Neural cell (in vitro differentiated cells): Measurements from ENCODE around the gene ITGA11. TPM values are rescaled to one million over a fixed set of nuclear protein-coding genes. Genes with fewer than 3 reads are reported as not detected.
"Not testable (repeated sequence)": the region's sequence is repeated elsewhere in the genome, so short reads cannot be mapped to it uniquely, and the experiment has no call there.

Experiments used
- H2AFZ ChIP-seq: fragments of 200-600, 300-800 bp; sonication (generic), shearing (Covaris generic); 2 replicates; pipeline ENCODE4 v1.6.0; 2014; ENCODE audit warnings: low read depth, mild to moderate bottlenecking, antibody characterized with exemption, low read length, moderate library complexity
- H3F3A ChIP-seq: fragments of 200-600 bp; shearing (Covaris generic); 2 replicates; pipeline ENCODE4 v1.6.1; 2016; ENCODE audit warnings: mild to moderate bottlenecking, moderate library complexity, mixed read lengths, antibody characterized with exemption, low read length; ENCODE audit not compliant: insufficient read depth, poor library complexity, severe bottlenecking
- H3K27ac ChIP-seq: fragments of 200-600, 300-800 bp; sonication (generic), shearing (Covaris generic); 2 replicates; pipeline ENCODE4 v1.5.1; 2014; ENCODE audit warnings: mild to moderate bottlenecking, low read length, moderate library complexity
- H3K27me3 ChIP-seq: fragments of 300-800, 200-600 bp; sonication (generic), shearing (Covaris generic); 2 replicates; pipeline ENCODE4 v1.6.0; 2014; ENCODE audit warnings: mild to moderate bottlenecking, low read depth, low read length, moderate library complexity; ENCODE audit not compliant: insufficient read depth
- H3K36me3 ChIP-seq: fragments of 300-800, 200-600 bp; sonication (generic), shearing (Covaris generic); 2 replicates; pipeline ENCODE4 v1.5.1; 2014; ENCODE audit warnings: mild to moderate bottlenecking, antibody characterized with exemption, low read length, moderate library complexity; ENCODE audit not compliant: insufficient read depth
- H3K4me2 ChIP-seq: fragments of 300-800, 200-600 bp; sonication (generic), shearing (Covaris generic); 2 replicates; pipeline ENCODE4 v1.6.0; 2014; ENCODE audit warnings: mild to moderate bottlenecking, low read length
- H3K4me3 ChIP-seq: fragments of 300-800, 200-600 bp; sonication (generic), shearing (Covaris generic); 2 replicates; pipeline ENCODE4 v1.5.1; 2014; ENCODE audit warnings: mild to moderate bottlenecking, low read length, moderate library complexity
- H3K79me2 ChIP-seq: fragments of 200-600 bp; shearing (Covaris generic); replicated peaks from 2 replicates; pipeline ENCODE4 v1.6.0; 2014; ENCODE audit warnings: mild to moderate bottlenecking, low read length, moderate library complexity; ENCODE audit not compliant: insufficient read depth
- H3K9ac ChIP-seq: fragments of 300-800, 200-600 bp; sonication (generic), shearing (Covaris generic); 2 replicates; pipeline ENCODE4 v1.6.1; 2016; ENCODE audit warnings: mild to moderate bottlenecking, low read length, mixed read lengths
- H3K9me2 ChIP-seq: fragments of 200-600 bp; shearing (Covaris generic); 2 replicates; pipeline ENCODE4 v1.6.1; 2016; ENCODE audit warnings: mild to moderate bottlenecking, low read length, mixed read lengths; ENCODE audit not compliant: insufficient read depth
- H3K9me3 ChIP-seq: fragments of 200-600, 300-800 bp; sonication (generic), shearing (Covaris generic); 2 replicates; pipeline ENCODE4 v1.6.1; 2016; ENCODE audit warnings: mild to moderate bottlenecking, mixed run types, low read length, moderate library complexity, mixed read lengths
- H4K20me1 ChIP-seq: fragments of 200-600 bp; shearing (Covaris generic); 2 replicates; pipeline ENCODE4 v1.6.1; 2016; ENCODE audit warnings: mild to moderate bottlenecking, mixed run types; ENCODE audit not compliant: insufficient read depth
- EP300 ChIP-seq: fragments of 450-650 bp; conservative IDR thresholded peaks from 2 replicates; pipeline ENCODE4 v1.6.1; 2014; ENCODE audit warnings: antibody characterized with exemption, mild to moderate bottlenecking, moderate library complexity; ENCODE audit not compliant: poor library complexity, severe bottlenecking
- EZH2 ChIP-seq: fragments of 200-600, 300-800 bp; shearing (Covaris generic), sonication (generic); IDR thresholded peaks from 2 replicates; pipeline ENCODE4 v1.6.1; 2014; ENCODE audit warnings: antibody characterized with exemption, low read length, borderline replicate concordance, mild to moderate bottlenecking; ENCODE audit not compliant: insufficient read depth, poor library complexity, severe bottlenecking
- MXI1 ChIP-seq: fragments of 450-650 bp; conservative IDR thresholded peaks from 2 replicates; pipeline ENCODE4 v1.6.1; 2014; ENCODE audit warnings: antibody characterized with exemption, mild to moderate bottlenecking; ENCODE audit not compliant: poor library complexity, severe bottlenecking
- POLR2AphosphoS5 ChIP-seq: IDR thresholded peaks from 2 replicates; pipeline ENCODE4 v1.6.1; 2012
- RAD21 ChIP-seq: fragments of 450-650 bp; conservative IDR thresholded peaks from 2 replicates; pipeline ENCODE4 v1.6.1; 2014; ENCODE audit warnings: antibody characterized with exemption, mild to moderate bottlenecking, moderate library complexity
- SMC3 ChIP-seq: fragments of 450-650 bp; conservative IDR thresholded peaks from 2 replicates; pipeline ENCODE4 v1.6.1; 2014; ENCODE audit warnings: antibody characterized with exemption, mild to moderate bottlenecking, moderate library complexity; ENCODE audit not compliant: poor library complexity
- TAF1 ChIP-seq: IDR thresholded peaks from 2 replicates; pipeline ENCODE4 v1.6.1; 2012; ENCODE audit warnings: low read depth
- polyA plus RNA-seq: library from polyadenylated mRNA; depleted of rRNA; stranded (reverse); fragments of >200 nt; gene quantifications from 2 replicates; pipeline ENCODE4 v1.2.3, GENCODE V29; 2014
- TF ChIP-seq, protein P1 (sequence below): IDR thresholded peaks from 2 replicates; pipeline ENCODE4 v1.6.1; 2012; ENCODE audit warnings: borderline replicate concordance
- TF ChIP-seq, protein P2 (sequence below): fragments of 450-650 bp; IDR thresholded peaks from 2 replicates; pipeline ENCODE4 v1.5.1; 2014; ENCODE audit warnings: antibody characterized with exemption, mild to moderate bottlenecking, moderate library complexity; ENCODE audit not compliant: poor library complexity, severe bottlenecking

ITGA11 gene
- polyA plus RNA-seq, 1 donor from 2014 or later: not detected

DNA sequence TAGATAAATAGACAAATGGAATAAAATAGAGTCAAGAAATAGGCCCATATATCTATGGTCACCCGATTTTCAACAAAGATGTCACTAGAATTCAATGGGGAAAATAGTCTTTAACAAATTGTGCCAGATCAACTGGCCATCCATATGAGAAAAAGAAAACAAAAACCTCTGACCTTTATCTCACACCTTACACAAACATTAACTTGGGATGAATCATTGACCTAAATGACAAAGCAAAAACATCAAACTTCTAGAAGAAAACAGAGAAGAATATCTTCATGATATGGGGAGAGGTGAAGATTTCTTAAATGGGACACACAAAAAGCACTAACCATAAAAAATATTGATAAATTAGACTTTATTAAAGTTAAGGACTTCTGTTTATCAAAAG, 31.9 kb downstream of the ITGA11 start:
- TF ChIP-seq EZH2 (no peak), EP300 (no peak), SMC3 (no peak), MXI1 (no peak), TAF1 (no peak), RAD21 (no peak), POLR2AphosphoS5 (no peak)
- TF ChIP-seq, protein P1, sequence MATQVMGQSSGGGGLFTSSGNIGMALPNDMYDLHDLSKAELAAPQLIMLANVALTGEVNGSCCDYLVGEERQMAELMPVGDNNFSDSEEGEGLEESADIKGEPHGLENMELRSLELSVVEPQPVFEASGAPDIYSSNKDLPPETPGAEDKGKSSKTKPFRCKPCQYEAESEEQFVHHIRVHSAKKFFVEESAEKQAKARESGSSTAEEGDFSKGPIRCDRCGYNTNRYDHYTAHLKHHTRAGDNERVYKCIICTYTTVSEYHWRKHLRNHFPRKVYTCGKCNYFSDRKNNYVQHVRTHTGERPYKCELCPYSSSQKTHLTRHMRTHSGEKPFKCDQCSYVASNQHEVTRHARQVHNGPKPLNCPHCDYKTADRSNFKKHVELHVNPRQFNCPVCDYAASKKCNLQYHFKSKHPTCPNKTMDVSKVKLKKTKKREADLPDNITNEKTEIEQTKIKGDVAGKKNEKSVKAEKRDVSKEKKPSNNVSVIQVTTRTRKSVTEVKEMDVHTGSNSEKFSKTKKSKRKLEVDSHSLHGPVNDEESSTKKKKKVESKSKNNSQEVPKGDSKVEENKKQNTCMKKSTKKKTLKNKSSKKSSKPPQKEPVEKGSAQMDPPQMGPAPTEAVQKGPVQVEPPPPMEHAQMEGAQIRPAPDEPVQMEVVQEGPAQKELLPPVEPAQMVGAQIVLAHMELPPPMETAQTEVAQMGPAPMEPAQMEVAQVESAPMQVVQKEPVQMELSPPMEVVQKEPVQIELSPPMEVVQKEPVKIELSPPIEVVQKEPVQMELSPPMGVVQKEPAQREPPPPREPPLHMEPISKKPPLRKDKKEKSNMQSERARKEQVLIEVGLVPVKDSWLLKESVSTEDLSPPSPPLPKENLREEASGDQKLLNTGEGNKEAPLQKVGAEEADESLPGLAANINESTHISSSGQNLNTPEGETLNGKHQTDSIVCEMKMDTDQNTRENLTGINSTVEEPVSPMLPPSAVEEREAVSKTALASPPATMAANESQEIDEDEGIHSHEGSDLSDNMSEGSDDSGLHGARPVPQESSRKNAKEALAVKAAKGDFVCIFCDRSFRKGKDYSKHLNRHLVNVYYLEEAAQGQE: no peak
- TF ChIP-seq, protein P2, sequence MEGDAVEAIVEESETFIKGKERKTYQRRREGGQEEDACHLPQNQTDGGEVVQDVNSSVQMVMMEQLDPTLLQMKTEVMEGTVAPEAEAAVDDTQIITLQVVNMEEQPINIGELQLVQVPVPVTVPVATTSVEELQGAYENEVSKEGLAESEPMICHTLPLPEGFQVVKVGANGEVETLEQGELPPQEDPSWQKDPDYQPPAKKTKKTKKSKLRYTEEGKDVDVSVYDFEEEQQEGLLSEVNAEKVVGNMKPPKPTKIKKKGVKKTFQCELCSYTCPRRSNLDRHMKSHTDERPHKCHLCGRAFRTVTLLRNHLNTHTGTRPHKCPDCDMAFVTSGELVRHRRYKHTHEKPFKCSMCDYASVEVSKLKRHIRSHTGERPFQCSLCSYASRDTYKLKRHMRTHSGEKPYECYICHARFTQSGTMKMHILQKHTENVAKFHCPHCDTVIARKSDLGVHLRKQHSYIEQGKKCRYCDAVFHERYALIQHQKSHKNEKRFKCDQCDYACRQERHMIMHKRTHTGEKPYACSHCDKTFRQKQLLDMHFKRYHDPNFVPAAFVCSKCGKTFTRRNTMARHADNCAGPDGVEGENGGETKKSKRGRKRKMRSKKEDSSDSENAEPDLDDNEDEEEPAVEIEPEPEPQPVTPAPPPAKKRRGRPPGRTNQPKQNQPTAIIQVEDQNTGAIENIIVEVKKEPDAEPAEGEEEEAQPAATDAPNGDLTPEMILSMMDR: no peak
- no peak overlapping the region for H3K4me3 ChIP-seq

DNA sequence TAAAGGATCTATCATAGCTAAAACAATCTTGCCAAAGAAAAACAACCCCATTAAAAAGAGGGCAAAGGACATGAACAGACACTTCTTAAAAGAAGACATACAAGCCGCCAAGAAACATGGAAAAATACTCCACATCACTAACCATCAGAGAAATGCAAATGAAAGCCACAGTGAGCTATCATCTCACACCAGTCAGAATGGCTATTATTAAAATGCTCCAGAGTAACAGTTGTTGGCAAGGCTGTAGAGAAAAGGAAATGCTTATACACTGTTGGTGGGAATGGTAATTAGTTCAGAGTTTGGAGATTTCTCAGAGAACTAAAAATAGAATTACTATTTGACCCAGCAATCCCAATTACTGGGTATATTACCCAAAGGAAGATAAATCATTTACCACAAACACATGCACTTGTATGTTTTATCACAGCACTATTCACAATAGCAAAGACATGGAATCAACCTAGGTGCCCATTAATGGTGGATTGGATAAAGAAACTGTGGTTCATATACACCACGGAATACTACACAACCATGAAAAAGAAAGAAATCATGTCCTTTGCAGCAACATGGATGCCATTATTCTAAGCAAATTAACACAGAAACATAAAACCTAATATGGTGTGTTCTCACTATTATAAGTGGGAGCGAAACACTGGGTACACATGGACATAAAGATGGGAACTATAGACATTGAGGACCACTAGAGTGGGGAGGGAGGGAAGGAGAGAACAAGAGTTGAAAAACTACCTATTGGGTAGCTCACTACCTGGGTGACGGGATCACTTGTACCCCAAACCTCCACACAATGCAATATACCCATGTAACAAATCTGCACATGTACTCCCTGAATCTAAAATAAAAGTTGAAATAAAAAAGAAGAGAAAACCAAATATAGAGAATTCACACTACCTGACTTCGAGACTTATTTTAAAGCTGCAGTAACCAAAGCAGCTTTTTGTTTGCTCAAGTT, 32.6 kb downstream of the ITGA11 start:
- H3K27me3 ChIP-seq: no peaks in the 10 kb centered on the region
- TF ChIP-seq RAD21 (no peak), POLR2AphosphoS5 (no peak), EP300 (no peak), MXI1 (no peak), EZH2 (no peak), TAF1 (no peak), SMC3 (no peak)
- TF ChIP-seq, protein P2: no peak
- TF ChIP-seq, protein P1: no peak
- no peaks in the 10 kb centered on the region for H3F3A ChIP-seq
- no peaks in the 10 kb centered on the region for H3K36me3 ChIP-seq
- H3K9ac ChIP-seq: no peak overlapping the region
- H2AFZ ChIP-seq: no peak overlapping the region
- H3K79me2 ChIP-seq: no peaks in the 10 kb centered on the region
- no peaks in the 10 kb centered on the region for H3K9me3 ChIP-seq
- H4K20me1 ChIP-seq: no peaks in the 10 kb centered on the region
- no peaks in the 10 kb centered on the region for H3K9me2 ChIP-seq
- no peak overlapping the region for H3K27ac ChIP-seq
- no peak overlapping the region for H3K4me2 ChIP-seq
- no peak overlapping the region for H3K4me3 ChIP-seq

More for the DNA sequence above, 31.9 kb downstream of the ITGA11 start:
- no peaks in the 10 kb centered on the region for H4K20me1 ChIP-seq
- no peaks in the 10 kb centered on the region for H3K27me3 ChIP-seq
- no peak overlapping the region for H2AFZ ChIP-seq
- no peaks in the 10 kb centered on the region for H3K79me2 ChIP-seq
- no peak overlapping the region for H3K27ac ChIP-seq
- H3K9ac ChIP-seq: no peak overlapping the region
- no peaks in the 10 kb centered on the region for H3F3A ChIP-seq
- H3K4me2 ChIP-seq: no peak overlapping the region
- no peaks in the 10 kb centered on the region for H3K9me2 ChIP-seq
- no peaks in the 10 kb centered on the region for H3K9me3 ChIP-seq
- H3K36me3 ChIP-seq: no peaks in the 10 kb centered on the region

DNA sequence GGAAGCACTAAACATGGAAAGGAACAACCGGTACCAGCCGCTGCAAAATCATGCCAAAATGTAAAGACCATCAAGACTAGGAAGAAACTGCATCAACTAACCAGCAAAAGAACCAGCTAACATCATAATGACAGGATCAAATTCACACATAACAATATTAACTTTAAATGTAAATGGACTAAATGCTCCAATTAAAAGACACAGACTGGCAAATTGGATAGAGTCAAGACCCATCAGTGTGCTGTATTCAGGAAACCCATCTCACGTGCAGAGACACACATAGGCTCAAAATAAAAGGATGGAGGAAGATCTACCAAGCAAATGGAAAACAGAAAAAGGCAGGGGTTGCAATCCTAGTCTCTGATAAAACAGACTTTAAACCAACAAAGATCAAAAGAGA, 34.0 kb downstream of the ITGA11 start:
- H3K36me3 ChIP-seq, H3K27ac ChIP-seq, H3K4me3 ChIP-seq, H3K9me3 ChIP-seq, H4K20me1 ChIP-seq, H3K9ac ChIP-seq, H3K79me2 ChIP-seq, H2AFZ ChIP-seq, H3K27me3 ChIP-seq, H3F3A ChIP-seq, H3K9me2 ChIP-seq, H3K4me2 ChIP-seq: not testable (repeated sequence)
